Small intestine (tissue), 7 donors: Measurements from ENCODE around the gene PCDHGA9. TPM values are rescaled to one million over a fixed set of nuclear protein-coding genes. Genes with fewer than 3 reads are reported as not detected.

Source experiments
- DNase-seq, 2 donors: peaks; one replicate each; pipeline versions ENCODE4 v3.0.0 to v3.0.0-alpha.2; 2013
- FAIRE-seq: peaks from 2 replicates; lab custom pipeline; 2012; peaks lifted over from hg19 to GRCh38; lab: Jason Lieb, UNC
- H3K27ac ChIP-seq, 3 donors: one replicate each; pipeline ENCODE4 v1.5.1; 2013; ENCODE audit warnings: low read length in 2 of 3, mild to moderate bottlenecking in 2 of 3, control low read depth in 1 of 3, inconsistent platforms in 1 of 3, low read depth in 1 of 3, moderate library complexity in 1 of 3
- H3K27me3 ChIP-seq, 3 donors: one replicate each; pipeline ENCODE4 v1.6.1; 2013; ENCODE audit warnings: low read length in 3 of 3, inconsistent platforms in 1 of 3; ENCODE audit not compliant: control insufficient read depth in 3 of 3, insufficient read depth in 3 of 3
- H3K36me3 ChIP-seq, 3 donors: one replicate each; pipeline ENCODE4 v1.6.1; 2013; ENCODE audit warnings: low read length in 3 of 3, inconsistent platforms in 1 of 3, low read depth in 1 of 3, mild to moderate bottlenecking in 1 of 3, moderate library complexity in 1 of 3; ENCODE audit not compliant: control insufficient read depth in 3 of 3, insufficient read depth in 2 of 3
- H3K4me1 ChIP-seq, 3 donors: one replicate each; pipeline ENCODE4 v1.6.1; 2013; ENCODE audit warnings: low read length in 2 of 3, inconsistent platforms in 1 of 3, low read depth in 1 of 3, mild to moderate bottlenecking in 1 of 3, moderate library complexity in 1 of 3; ENCODE audit not compliant: control insufficient read depth in 3 of 3, insufficient read depth in 2 of 3
- H3K4me3 ChIP-seq, 3 donors: one replicate each; pipeline ENCODE4 v1.5.1; 2013; ENCODE audit warnings: low read length in 3 of 3, control low read depth in 1 of 3, inconsistent platforms in 1 of 3, low read depth in 1 of 3, mild to moderate bottlenecking in 1 of 3, moderate library complexity in 1 of 3
- H3K9me3 ChIP-seq, 2 donors: one replicate each; pipeline ENCODE4 v1.6.1; 2013; ENCODE audit warnings: low read depth in 1 of 2, low read length in 1 of 2; ENCODE audit not compliant: control insufficient read depth in 2 of 2, insufficient read depth in 1 of 2
- WGBS, 3 donors: extraction: QIAGEN DNeasy Blood & Tissue Kit; methylation state at CpG; one replicate each; pipeline ENCODE4 v1.1.7; 2013; 5-methylcytosine and 5-hydroxymethylcytosine counted together
- polyA plus RNA-seq, 4 donors: library from polyadenylated mRNA; stranded (reverse) in 3 of 4; unstranded in 1 of 4; fragments of 200-250 nt in 3 of 4; fragments of 120-200 nt in 1 of 4; gene quantifications; one replicate each; pipeline versions ENCODE4 v1.2.1 to v1.2.3, GENCODE V29; 2013
- donor health status: healthy with polysubstance abuse.
- donor health status: control.
- donor health status: control.
- donor health status: Bipolar disorder and iron deficiency.
- donor health status: healthy.

Gene PCDHGA9
- polyA plus RNA-seq, 4 donors: 0.75 to 1.0 TPM; not detected in 2

DNA sequence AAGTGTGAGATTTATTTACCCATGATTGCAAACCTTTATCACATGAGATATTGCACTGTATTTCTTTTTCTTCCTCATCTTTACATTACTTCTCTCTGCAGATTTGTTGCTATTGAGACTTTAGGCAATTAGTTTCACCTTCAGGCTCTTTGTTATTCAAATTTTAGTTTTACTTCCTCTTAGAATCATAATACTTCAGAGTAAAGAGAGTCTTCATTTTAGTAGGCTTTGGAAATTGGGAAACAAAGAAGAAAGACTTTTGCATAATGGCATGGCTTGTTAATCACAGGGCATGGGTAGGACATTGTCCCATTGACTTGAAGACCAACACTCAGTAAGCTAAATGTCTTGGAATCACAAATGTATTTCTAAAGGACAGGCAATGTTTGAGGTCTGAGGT is 39.9 kb upstream of the PCDHGA9 start:
- FAIRE-seq: no peak
- H3K9me3 ChIP-seq: peaks cover 4 to 56% of the 10 kb centered on the region in 2 donors

GRCh38 chr5:141363952-141364660 is 38.5 kb upstream of the PCDHGA9 start, which contains the start of gene PCDHGA5:
PCDHGA5 (plus strand) TSS chr5:141364162; CDS start chr5:141364331, 169 bp downstream.
- Histone ChIP-seq H3K4me3 (no peak within 1 kb of the TSS), H3K4me1 (no peaks in the 10 kb centered on the region), H3K27ac (no peak within 1 kb of the TSS), H3K9me3 (peaks cover 4 to 53% of the 10 kb centered on the region in 2 donors), H3K27me3 (peaks cover 0 to 46% (median 31%) of the 10 kb centered on the region in 3 donors), H3K36me3 (no peaks in the 10 kb centered on the region)
- WGBS, 3 donors: 20 to 41% (median 34%) methylated on average over 34 of the region's 34 CpGs
- no peak for FAIRE-seq
- DNase-seq: no peak

More for the DNA sequence above, 39.9 kb upstream of the PCDHGA9 start:
- Histone ChIP-seq H3K4me3 (no peak overlapping the region), H3K27me3 (peaks cover 0 to 46% (median 31%) of the 10 kb centered on the region in 3 donors), H3K4me1 (no peaks in the 10 kb centered on the region), H3K27ac (no peak overlapping the region), H3K36me3 (no peaks in the 10 kb centered on the region)
- DNase-seq: no peak

GRCh38 chr5:141366016-141366896 is 36.3 kb upstream of the PCDHGA9 start:
- DNase-seq: no peak
- 38 to 56% (median 53%) methylated on average over 46 of the region's 46 CpGs for WGBS, 3 donors
- H3K27me3 ChIP-seq: peaks cover 0 to 41% (median 30%) of the 10 kb centered on the region in 3 donors
- no peak overlapping the region for H3K4me3 ChIP-seq
- H3K27ac ChIP-seq: no peak overlapping the region
- peaks cover 4 to 53% of the 10 kb centered on the region in 2 donors for H3K9me3 ChIP-seq
- no peaks in the 10 kb centered on the region for H3K36me3 ChIP-seq
- no peaks in the 10 kb centered on the region for H3K4me1 ChIP-seq
- FAIRE-seq: no peak

DNA sequence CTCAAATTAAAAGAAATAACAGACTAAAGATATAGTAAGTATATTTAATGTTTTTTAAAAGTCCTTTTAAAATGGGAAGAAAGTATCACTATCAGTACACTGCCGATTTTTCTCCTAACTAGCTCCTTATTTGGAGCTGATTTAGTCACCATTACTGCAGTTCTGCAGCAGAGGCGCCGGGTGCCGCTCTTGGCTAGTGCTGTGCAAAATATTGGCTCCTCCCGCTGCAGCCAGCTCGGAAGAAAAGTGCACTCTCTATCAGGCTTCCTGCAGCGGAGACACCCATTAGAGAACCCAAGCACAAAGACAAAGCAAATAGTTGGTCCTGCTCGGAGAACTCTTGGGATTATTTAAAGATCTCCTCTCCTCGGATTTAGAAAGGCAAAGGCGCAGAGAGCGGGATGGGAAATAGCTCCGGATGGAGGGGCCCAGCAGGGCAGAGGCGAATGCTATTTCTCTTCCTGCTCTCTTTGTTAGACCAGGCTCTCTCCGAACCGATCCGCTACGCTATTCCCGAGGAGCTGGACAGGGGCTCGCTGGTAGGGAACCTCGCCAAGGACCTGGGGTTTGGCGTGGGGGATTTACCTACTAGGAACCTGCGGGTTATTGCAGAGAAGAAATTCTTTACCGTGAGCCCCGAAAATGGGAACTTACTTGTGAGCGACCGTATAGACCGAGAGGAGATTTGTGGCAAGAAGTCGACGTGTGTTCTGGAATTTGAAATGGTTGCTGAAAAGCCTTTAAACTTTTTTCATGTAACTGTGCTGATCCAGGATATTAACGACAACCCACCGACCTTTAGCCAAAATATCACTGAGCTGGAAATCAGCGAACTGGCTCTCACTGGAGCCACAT is 32.4 kb upstream of the PCDHGA9 start, which contains the start of gene PCDHGB3:
PCDHGB3 (plus strand) TSS at position 249 of the 855 bp plus-strand sequence; CDS start at position 402, 153 bp downstream.
- H3K27me3 ChIP-seq: peaks cover 0 to 34% (median 30%) of the 10 kb centered on the region in 3 donors
- DNase-seq: peak in 1 of 2 donors; percentile 18
- H3K36me3 ChIP-seq: no peaks in the 10 kb centered on the region
- H3K9me3 ChIP-seq: peaks cover 2 to 63% of the 10 kb centered on the region in 2 donors
- H3K27ac ChIP-seq: no peak within 1 kb of the TSS
- WGBS, 3 donors: 19 to 28% (median 28%) methylated on average over 32 of the region's 32 CpGs
- FAIRE-seq: no peak
- no peaks in the 10 kb centered on the region for H3K4me1 ChIP-seq
- no peak within 1 kb of the TSS for H3K4me3 ChIP-seq

DNA sequence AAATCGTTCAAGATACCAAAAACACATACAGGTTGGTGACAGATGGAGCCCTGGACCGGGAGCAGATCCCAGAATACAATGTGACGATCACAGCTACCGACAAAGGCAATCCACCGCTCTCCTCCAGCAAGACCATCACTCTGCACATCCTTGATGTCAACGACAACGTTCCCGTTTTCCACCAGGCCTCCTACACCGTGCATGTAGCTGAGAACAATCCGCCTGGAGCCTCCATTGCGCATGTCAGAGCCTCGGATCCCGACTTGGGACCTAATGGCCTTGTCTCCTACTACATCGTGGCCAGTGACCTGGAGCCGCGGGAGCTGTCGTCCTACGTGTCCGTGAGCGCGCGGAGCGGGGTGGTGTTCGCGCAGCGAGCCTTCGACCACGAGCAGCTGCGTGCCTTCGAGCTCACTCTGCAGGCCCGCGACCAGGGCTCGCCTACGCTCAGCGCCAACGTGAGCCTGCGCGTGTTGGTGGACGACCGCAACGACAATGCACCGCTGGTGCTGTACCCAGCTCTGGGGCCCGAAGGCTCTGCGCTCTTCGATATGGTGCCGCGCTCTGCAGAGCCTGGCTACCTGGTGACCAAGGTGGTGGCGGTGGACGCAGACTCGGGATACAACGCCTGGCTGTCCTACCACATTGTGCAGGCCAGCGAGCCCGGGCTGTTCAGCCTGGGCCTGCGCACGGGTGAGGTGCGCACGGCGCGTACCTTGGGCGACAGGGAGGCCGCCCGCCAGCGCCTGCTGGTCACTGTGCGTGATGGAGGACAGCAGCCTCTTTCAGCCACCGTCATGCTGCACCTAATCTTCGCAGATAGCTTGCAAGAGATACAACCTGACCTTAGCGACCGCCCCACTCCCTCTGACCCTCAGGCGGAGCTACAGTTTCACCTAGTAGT is 30.8 kb upstream of the PCDHGA9 start:
- FAIRE-seq (no peak), DNase-seq (no peak)
- Histone ChIP-seq H3K36me3 (no peaks in the 10 kb centered on the region), H3K9me3 (peaks cover 0 to 60% of the 10 kb centered on the region in 2 donors), H3K27ac (no peak overlapping the region), H3K4me3 (no peak overlapping the region), H3K27me3 (peaks cover 0 to 23% (median 21%) of the 10 kb centered on the region in 3 donors), H3K4me1 (no peaks in the 10 kb centered on the region)
- 40 to 61% (median 58%) methylated on average over 69 of the region's 69 CpGs for WGBS, 3 donors

DNA sequence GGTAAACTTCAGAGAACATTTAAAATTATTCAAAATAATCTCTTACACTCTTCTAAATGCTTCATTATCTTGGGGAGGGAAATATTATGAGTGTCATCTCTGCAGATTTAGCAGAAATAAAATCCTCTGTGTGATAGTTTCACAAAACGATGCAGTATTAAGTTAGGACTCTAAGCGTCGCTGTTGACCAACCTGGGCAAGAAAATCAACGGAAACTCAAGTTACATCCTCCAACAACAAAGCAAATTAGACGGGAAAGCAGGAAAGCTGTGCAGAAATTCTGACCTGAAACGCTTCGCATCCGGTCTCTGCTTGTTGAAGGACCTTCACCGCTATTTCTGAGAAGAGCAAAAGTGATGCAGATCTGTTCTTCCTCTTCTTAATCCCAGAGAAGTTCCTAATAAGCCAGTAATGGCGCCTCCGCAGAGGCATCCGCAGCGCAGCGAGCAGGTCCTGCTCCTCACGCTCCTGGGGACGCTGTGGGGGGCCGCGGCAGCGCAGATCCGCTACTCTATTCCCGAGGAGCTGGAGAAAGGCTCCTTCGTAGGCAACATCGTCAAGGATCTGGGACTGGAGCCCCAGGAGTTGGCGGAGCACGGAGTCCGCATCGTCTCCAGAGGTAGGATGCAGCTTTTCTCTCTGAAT is 28.8 kb upstream of the PCDHGA9 start, which contains the start of gene PCDHGA6:
PCDHGA6 (plus strand) TSS at position 219 of the 645 bp plus-strand sequence; CDS start at position 412, 193 bp downstream.
- WGBS, 3 donors: 20 to 39% (median 37%) methylated on average over 27 of the region's 27 CpGs
- no peaks in the 10 kb centered on the region for H3K4me1 ChIP-seq
- FAIRE-seq: no peak
- DNase-seq: no peak
- H3K27me3 ChIP-seq: peaks cover 0 to 23% (median 21%) of the 10 kb centered on the region in 3 donors
- peaks cover 0 to 64% of the 10 kb centered on the region in 2 donors for H3K9me3 ChIP-seq
- no peaks in the 10 kb centered on the region for H3K36me3 ChIP-seq
- H3K4me3 ChIP-seq: peak within 1 kb of the TSS in 1 of 3 donors; percentile 15
- H3K27ac ChIP-seq: no peak within 1 kb of the TSS

GRCh38 chr5:141374627-141375026 is 28.0 kb upstream of the PCDHGA9 start:
- H3K9me3 ChIP-seq: peaks cover 0 to 61% of the 10 kb centered on the region in 2 donors
- DNase-seq: no peak
- no peak overlapping the region for H3K4me3 ChIP-seq
- no peaks in the 10 kb centered on the region for H3K36me3 ChIP-seq
- peaks cover 0 to 23% (median 21%) of the 10 kb centered on the region in 3 donors for H3K27me3 ChIP-seq
- no peaks in the 10 kb centered on the region for H3K4me1 ChIP-seq
- FAIRE-seq: no peak
- H3K27ac ChIP-seq: no peak overlapping the region
- 65 to 68% (median 67%) methylated on average over 14 of the region's 14 CpGs for WGBS, 3 donors
